PFSK-1 (cell line): ENCODE data around the gene STK38L.

Source experiments
- REST ChIP-seq, 2 experiments: IDR thresholded peaks; 2 replicates each; pipeline versions ENCODE4 v1.6.1 to v1.8.0; 2011 to 2012; ENCODE audit warnings: low read depth in 2 of 2, low read length in 2 of 2, control low read depth in 1 of 2, inconsistent platforms in 1 of 2, mild to moderate bottlenecking in 1 of 2, moderate library complexity in 1 of 2; ENCODE audit not compliant: insufficient read depth in 1 of 2
- SIN3A ChIP-seq: IDR thresholded peaks from 2 replicates; pipeline ENCODE4 v1.6.1; 2012; ENCODE audit warnings: mild to moderate bottlenecking, low read length, moderate library complexity, borderline replicate concordance; ENCODE audit not compliant: insufficient read depth
- TAF1 ChIP-seq: IDR thresholded peaks from 2 replicates; pipeline ENCODE4 v1.6.1; 2012; ENCODE audit warnings: low read length, control low read depth, borderline replicate concordance; ENCODE audit not compliant: insufficient read depth

GRCh38 chr12:27244689-27245488 lies 803 bp downstream of the STK38L start:
- TF ChIP-seq TAF1 (no peak), SIN3A (no peak), REST (IDR thresholded peaks at IDR 0.05; ENCODE audit: insufficient read depth in 1 of 2, low read depth in 2 of 2, low read length in 2 of 2) (no peak)
